GM18870 (cell line): ENCODE data around the gene SF1.

ENCODE experiments used
- ATAC-seq: cut with Tn5 transposase; IDR thresholded peaks from one replicate; pipeline ENCODE4 v1.9.1; 2021; ENCODE audit warnings: moderate library complexity; ENCODE audit not compliant: unreplicated experiment

The SF1 gene

GRCh38 chr11:64728757-64729365 lies 49.5 kb downstream of the SF1 start:
- ATAC-seq, result no peak

- ATAC-seq, result no peak
These were observed 51.3 kb downstream of the SF1 start for GRCh38 chr11:64726867-64727530.

GRCh38 chr11:64726211-64726641 lies 52.1 kb downstream of the SF1 start:
- ATAC-seq, result no peak

GRCh38 chr11:64724863-64725532 lies 53.3 kb downstream of the SF1 start:
- ATAC-seq, result no peak

- ATAC-seq, result no peak
These were observed 54.2 kb downstream of the SF1 start for GRCh38 chr11:64723907-64724862.

- no peak for ATAC-seq
These were observed 55.0 kb downstream of the SF1 start, which contains the start of gene NRXN2 for GRCh38 chr11:64723117-64723906. Gene NRXN2, minus strand, starts transcription at chr11:64723197. Its CDS starts 9,498 bp downstream, at chr11:64713699.

- ATAC-seq, result no peak
These were observed 55.9 kb downstream of the SF1 start for GRCh38 chr11:64722141-64723065.

GRCh38 chr11:64721359-64721699 lies 57.0 kb downstream of the SF1 start:
- no peak for ATAC-seq

- ATAC-seq, result no peak
These were observed 57.5 kb downstream of the SF1 start for GRCh38 chr11:64720640-64721358.

- no peak for ATAC-seq
These were observed 58.2 kb downstream of the SF1 start for GRCh38 chr11:64720167-64720566.

- no peak for ATAC-seq
These were observed 58.9 kb downstream of the SF1 start for GRCh38 chr11:64719406-64719805.

- ATAC-seq, result no peak
These were observed 59.6 kb downstream of the SF1 start for GRCh38 chr11:64718780-64719124.

- no peak for ATAC-seq
These were observed 60.1 kb downstream of the SF1 start for GRCh38 chr11:64718084-64718779.

- ATAC-seq, result no peak
These were observed 61.1 kb downstream of the SF1 start for GRCh38 chr11:64717268-64717578.

- ATAC-seq, result no peak
These were observed 61.7 kb downstream of the SF1 start for GRCh38 chr11:64716473-64717267.

- ATAC-seq, result no peak
These were observed 62.4 kb downstream of the SF1 start for GRCh38 chr11:64715756-64716472.

GRCh38 chr11:64715110-64715509 lies 63.2 kb downstream of the SF1 start:
- no peak for ATAC-seq
